Right lobe of liver (tissue), 4 donors: ENCODE measurements around the gene PLEKHA1.

ENCODE experiments used
- POLR2A ChIP-seq: fragments of 450-650 bp; IDR thresholded peaks from one replicate; pipeline ENCODE4 v1.6.1; 2017; ENCODE audit warnings: antibody characterized with exemption, mild to moderate bottlenecking
- TF ChIP-seq, protein P1 (sequence below), 4 donors: fragments of 200-600 bp in 3 of 4; fragments of 450-650 bp in 1 of 4; IDR thresholded peaks; one replicate each; pipeline versions ENCODE4 v1.5.1 to v1.8.0; 2016 to 2022; ENCODE audit warnings: antibody characterized with exemption in 4 of 4, mild to moderate bottlenecking in 2 of 4
- donor health status: DM: no; HTN: no; CAD: no.
- donor health status: DM: no; HTN: no; CAD: no.
- donor health status: DM: no; HTN: yes; CAD: no.

- no peak for TF ChIP-seq POLR2A
- TF ChIP-seq, protein P1, sequence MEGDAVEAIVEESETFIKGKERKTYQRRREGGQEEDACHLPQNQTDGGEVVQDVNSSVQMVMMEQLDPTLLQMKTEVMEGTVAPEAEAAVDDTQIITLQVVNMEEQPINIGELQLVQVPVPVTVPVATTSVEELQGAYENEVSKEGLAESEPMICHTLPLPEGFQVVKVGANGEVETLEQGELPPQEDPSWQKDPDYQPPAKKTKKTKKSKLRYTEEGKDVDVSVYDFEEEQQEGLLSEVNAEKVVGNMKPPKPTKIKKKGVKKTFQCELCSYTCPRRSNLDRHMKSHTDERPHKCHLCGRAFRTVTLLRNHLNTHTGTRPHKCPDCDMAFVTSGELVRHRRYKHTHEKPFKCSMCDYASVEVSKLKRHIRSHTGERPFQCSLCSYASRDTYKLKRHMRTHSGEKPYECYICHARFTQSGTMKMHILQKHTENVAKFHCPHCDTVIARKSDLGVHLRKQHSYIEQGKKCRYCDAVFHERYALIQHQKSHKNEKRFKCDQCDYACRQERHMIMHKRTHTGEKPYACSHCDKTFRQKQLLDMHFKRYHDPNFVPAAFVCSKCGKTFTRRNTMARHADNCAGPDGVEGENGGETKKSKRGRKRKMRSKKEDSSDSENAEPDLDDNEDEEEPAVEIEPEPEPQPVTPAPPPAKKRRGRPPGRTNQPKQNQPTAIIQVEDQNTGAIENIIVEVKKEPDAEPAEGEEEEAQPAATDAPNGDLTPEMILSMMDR (IDR thresholded peaks at IDR 0.05), result no peak
Measured at GRCh38 chr10:122343135-122343800, 31.2 kb upstream of the PLEKHA1 start.
